ENCODE measurements around the gene CLEC2D.
"Not testable (repeated sequence)": the region's sequence is repeated elsewhere in the genome, so short reads cannot be mapped to it uniquely, and the experiment has no call there.

CLEC2D gene

DNA sequence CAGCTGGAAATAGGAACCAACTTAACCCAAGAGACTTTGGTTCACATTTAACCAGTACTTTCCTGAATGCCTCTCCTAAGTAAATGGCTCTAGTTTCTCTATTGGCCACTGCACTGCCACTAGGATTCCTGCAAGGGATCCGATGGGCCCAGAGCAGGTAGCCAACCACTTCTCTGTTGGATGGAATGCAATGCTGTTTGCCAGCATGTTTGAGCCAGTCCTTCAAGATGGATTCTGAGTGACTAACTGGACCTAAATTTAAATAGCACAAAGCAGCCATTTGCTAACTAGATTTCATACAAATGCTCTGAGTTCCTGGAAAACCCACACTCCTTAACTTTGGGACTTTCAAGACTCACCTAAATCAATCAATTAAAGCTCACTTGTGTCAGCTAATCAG, 9.5 kb upstream of the CLEC2D start:
- DNase-seq: no peak

DNA sequence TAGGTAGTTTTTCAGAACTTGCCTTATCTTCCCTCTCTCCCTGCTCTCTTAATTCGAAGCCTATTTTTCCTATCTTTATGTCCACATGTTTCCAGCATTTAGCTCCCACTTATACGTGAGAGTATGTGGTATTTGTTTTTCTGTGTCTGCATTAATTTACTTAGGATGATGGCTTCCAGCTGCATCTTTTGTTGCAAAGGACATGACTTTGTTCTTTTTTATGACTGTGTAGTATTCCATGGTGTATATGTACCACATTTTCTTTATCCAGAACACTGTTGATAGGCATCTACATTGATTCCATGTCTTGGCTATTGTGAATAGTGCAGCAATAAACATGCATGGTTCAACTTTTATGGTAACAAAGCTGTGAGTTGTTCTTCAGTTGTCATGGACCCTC, 7.8 kb upstream of the CLEC2D start:
- DNase-seq: no peak

DNA sequence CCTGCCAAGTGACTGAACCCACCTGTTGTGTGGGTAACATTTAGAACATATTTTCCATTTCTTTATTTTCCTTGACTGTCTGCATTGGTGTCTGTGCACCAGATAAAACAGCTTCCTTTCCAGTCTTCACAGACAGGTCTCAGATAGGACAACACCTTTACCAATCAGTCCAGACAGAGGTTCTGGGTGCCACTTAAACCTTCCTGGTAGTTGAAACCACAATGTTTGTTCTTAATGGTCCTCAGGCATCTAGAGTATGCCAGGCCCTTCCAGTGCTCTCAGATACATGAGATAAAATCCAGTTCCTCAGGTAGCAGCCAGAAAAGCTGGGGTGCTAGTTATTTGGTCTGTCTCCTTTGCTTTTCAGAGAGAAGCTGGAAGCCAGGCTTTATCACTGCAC, 7.0 kb upstream of the CLEC2D start:
- no peak for DNase-seq

DNA sequence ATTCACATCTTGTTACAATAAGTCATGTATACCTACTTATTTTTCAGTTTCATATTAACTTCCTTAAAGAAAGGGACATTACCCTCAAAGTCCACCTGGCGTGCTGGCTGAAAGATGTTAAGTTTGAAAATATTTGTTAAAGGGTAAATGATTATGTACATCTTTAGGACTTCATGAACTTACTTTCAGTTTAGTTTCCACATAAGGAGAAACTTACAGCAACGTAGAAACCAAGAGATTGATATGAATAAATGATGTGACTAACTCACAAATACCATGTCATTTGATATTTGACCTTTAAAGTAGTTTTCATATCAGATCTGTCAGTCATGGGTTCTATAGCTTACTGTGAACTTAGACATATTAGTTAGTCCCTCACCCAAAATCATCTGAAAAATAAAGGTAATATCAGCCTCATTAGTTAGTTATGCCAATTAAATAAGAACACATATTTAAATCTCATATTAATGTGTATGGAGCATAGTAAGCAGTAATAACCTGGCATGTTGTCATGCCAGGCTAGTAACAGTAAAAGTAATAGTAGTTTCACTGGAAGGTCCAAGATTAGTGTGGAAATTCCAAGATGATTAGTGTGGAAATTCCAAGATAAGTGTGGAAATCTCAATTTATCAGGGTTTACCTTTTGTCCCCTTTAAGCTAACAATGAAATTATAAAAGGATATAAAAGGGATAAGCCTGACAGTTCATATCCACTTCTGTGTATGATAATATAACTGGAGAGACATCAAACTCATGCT, 1.9 kb upstream of the CLEC2D start:
- DNase-seq: no peak

DNA sequence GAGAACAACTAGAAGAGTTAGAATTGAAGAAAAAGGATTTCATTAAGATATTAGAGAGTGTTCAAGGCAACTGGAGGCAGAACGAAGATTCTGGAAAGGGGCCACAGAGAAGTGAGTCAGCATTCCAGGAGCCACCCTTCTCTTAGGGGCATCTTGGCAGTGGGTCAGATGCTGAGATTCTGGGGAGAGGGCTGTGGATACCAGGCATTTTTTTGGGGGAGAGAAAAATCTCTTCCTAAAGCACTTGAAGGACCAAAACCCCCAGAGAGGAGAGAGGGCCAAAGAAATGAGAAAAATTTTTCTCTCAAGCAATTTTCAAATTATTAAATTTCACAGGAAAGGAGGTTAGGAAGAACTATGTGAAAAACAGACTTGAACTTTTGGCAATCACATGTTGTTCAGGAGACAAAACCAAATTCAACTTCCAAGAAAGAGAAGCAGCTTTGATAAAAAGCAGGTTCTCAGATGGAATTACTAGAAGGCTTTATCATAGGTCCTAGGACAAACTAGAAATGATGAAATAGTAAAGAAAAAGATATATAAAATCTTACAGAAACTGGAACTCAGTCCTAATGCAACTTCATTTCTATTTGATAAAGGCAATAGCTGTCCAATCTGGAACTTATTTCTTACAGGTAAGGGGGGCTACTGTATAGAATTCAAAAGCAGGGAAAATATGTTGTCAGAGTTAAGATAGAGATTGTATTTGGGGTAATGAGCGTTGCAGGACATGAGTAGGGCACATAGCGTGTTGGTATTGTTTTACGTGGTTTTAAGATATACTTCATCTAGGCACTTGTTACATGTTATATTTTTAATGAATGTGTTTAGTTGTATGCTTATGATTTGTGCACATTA, 1.1 kb upstream of the CLEC2D start:
- no peak for DNase-seq

DNA sequence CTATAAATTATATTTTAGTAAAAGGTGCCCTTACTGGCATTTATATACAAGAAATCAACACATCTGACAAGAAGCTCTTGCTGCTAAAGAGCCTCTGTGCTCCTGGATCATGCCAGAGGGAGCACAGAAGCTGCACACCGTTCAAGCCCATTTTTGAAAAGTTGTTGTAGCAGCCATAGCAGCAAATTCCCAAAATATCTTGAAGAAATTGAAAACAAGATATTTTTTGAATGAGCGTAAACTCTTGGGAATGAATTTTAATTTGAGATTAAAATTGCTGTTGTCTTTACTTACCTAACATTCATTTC, 540 bp upstream of the CLEC2D start:
- DNase-seq: no peak

DNA sequence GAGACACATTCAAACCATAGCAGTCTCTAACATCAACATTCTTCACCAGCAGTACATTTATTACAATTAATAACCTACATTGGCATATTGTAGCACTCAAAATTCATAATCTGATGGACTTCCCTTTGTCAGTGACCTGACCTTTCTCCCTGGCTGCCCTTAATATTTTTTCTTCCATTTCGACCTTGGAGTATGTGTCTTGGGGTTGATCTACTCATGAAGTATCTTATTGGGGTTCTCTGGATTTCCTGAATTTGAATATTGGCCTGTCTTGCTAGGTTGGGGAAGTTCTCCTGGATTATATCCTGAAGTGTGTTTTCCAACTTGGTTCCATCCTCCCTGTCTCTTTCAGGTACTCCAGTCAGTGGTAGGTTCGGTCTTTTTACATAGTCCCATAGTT, 2.8 kb downstream of the CLEC2D start:
- DNase-seq: not testable (repeated sequence)

DNA sequence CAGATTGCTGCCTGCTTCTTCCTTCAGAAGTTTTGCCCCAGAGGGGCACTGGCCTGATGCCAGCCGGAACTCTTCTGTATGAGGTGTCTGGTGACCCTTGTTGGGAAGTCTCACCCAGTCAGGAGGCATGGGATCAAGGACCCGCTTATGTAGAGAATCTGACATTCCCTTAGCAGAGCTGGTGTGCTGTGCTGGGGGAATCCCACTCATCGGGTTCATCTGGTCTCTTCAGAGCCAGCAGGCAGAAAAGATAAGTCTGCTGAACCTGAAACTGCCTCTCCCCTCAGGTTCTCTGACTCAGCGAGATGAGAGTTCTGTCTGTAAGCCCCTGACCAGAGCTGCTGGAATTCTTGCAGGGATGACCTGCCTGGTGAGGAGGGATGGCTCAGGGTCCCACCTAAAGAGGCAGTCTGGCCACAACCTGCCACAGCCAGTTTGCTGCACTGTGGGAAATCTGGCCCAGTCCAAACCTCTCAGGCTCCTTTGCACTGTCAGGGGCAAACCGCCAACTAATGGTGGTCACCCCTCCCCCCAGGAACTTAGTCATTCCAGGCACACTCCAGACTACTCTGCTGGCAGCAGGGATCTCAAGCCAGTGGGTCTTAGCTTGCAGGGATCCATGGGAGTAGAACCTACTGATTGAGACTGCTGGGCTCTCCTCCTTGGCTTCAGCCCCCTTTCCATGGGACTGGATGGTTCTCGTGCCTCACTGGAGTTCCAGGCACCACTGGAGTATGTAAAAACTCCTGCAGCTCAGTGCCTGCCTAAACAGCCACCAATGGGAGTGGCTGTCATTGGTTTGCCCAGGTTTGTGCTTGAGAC, 4.1 kb downstream of the CLEC2D start:
- no peak for DNase-seq

DNA sequence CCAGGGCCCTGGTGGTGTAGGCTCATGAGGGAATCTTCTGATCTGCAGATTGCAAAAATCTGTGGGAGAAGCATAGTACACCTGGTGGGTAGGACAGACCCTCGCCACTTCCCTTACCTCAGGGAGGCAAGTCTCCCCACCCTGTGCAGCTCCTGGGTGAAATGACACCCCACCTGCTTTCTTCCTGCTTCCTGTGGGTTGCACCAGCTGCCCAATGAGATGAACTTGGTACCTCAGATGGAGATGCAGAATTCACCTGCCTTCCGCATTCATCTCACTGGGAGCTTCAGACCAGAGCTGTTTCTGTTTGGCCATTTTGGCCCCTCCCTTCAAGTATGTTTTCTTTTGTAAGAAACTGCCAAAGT, 4.7 kb downstream of the CLEC2D start:
- no peak for DNase-seq

DNA sequence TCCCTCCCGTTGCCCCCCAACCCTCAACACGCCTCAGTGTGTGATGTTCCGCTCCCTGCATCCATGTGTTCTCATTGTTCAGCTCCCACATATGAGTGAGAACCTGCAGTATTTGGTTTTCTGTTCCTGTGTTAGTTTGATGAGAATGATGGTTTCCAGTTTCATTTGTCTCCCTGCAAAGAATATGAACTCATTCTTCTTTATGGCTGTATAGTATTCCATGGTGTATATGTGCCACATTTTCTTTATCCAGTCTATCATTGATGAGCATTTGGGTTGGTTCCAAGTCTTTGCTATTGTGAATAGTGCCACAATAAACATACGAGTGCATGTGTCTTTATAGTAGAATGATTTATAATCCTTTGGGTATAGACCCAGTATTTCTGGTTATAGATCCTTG, 13.0 kb downstream of the CLEC2D start:
- not testable (repeated sequence) for DNase-seq

DNA sequence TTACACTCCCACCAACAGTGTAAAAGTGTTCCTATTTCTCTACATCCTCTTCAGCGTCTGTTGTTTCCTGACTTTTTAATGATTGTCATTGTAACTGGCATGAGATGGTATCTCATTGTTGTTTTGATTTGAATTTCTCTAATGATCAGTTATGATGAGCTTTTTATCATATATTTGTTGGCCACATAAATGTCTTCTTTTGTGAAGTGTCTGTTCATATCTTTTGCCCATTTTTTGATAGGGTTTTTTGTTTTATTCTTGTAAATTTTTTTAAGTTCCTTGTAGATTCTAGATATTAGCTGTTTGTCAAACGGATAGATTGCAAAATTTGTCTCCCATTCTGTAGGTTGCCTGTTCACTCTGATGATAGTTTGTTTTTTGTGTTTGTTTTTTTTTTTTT, 13.4 kb downstream of the CLEC2D start:
- DNase-seq: not testable (repeated sequence)

DNA sequence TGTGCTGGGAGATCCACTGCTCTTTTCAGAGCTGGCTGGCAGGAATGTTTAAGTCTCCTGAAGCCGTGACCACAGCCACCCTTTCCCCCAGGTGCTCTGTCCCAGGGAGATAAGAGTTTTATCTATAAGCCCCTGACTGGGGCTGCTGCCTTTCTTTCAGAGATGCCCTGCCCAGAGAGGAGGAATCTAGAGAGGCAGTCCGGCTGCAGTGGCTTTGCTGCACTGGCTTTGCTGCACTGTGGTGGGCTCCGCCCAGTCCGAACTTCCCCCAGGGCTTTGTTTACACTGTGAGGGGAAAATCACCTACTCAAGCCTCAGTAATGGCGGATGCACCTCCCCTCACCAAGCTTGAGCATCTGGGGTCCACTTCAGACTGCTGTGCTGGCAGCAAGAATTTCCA, 15.9 kb downstream of the CLEC2D start:
- DNase-seq: not testable (repeated sequence)

DNA sequence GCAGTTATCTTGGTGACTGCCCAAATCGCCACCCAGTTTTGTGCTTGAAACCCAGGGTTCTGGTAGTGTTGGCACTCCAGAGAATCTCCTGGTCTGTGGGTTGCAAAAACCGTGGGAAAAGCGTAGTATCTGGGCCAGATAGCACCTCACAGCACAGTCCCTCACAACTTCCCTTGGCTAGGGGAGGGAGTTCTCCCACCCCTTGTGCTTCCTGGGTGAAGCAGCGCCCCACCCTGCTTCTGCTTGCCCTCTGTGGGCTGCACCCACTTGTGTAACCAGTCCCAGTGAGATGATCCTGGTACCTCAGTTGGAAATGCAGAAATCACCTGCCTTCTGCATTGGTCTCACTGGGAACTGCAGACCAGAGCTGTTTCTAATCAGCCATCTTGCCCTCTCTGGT, 16.4 kb downstream of the CLEC2D start:
- DNase-seq: no peak

DNA sequence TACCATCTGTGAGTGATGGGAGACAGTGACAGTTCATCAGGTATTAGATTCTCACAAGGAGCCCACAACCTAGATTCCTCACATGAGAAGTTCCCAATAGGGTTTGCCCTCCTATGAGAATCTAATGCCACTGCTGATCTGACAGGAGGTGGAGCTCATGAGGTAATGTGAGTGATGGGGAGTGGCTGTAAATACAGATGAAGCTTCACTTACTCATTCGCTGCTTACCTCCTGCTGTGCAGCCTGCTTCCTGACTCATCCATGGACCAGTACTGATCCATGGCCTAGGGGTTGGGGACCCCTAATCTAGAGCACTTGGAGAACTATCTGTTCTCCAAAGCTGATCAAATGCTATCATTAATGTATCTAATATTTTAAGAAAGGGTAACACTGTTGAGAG, 17.7 kb downstream of the CLEC2D start:
- DNase-seq: no peak

DNA sequence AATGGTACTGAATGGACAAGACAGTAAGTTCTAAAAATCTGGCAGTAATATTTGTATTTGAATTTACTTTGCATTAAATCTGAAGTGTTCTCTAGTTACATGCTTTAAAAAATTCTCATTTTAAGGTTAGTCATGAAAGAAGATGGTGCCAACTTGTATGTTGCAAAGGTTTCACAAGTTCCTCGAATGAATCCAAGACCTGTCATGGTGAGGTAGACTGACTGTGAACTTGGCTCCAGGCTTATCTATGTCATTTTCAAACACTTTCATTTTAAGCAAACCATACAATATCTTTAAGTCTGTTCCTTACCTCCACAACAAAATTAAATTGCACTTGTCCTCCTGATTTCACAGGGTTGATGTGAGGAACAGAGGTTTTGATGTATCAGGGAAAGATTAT, 23.4 kb downstream of the CLEC2D start:
- DNase-seq: no peak

DNA sequence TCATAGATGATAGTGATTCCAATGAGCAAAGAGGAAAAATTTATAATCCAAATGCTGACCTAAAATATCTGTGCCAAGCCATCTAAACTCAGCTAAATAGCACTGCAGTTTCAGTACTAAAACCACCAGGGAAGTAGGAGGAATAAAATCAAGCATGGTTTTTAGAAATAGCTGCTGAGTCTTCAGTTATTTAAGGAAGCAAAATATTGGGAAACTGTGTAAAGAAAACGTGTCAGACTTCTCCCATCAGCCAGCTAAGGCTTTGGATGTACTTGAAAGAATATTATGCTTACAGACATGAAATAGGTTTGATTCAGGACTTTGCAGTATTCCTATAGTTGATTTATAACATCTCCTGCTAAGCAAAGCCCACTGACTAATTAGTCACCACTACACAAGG, 24.7 kb downstream of the CLEC2D start:
- no peak for DNase-seq

DNA sequence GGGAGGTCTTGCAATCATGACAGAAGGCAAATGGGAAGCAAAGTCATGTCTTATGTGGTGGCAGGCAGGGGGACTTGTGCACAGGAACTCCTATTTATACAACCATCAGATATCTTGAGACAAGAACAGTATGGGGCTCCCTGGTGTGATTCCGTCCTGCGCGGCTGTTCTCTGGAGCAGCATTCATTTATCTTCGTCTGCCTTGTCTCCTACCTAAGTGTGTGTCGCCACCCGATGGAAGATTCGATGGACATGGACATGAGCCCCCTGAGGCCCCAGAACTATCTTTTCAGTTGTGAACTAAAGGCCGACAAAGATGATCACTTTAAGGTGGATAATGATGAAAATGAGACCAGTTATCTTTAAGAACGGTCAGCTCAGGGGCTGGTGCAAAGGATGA, 25.6 kb downstream of the CLEC2D start:
- DNase-seq: not testable (repeated sequence)

DNA sequence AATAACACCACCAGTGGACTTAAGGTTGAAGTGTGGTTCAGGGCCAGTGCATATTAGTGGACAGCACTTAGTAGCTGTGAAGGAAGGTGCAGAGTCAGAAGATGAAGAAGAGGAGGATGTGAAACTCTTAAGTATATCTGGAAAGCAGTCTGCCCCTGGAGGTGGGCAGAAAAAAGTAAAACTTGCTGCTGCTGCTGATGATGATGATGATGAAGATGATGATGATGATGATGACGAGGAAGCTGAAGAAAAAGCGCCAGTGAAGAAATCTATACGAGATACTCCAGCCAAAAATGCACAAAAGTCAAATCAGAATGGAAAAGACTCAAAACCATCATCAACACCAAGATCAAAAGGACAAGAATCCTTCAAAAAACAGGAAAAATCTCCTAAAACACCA, 26.1 kb downstream of the CLEC2D start:
- not testable (repeated sequence) for DNase-seq

DNA sequence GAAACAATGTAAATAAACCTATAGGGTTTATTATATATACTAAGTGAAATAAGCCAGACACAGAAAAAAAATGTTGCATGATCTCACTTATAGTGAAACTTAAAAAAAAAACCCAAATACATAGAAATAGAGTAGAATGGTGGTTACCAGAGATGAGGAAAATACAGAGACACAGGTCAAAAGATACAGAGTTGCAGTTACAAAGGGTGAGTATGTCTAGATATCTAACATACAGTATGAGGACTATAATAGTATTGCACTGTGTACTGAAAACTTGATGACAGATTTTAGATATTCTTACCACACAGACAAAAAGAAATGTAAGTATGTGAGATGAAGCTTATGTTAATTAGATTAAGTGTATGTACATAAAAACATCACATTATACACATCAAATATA, 28.1 kb downstream of the CLEC2D start:
- no peak for DNase-seq

DNA sequence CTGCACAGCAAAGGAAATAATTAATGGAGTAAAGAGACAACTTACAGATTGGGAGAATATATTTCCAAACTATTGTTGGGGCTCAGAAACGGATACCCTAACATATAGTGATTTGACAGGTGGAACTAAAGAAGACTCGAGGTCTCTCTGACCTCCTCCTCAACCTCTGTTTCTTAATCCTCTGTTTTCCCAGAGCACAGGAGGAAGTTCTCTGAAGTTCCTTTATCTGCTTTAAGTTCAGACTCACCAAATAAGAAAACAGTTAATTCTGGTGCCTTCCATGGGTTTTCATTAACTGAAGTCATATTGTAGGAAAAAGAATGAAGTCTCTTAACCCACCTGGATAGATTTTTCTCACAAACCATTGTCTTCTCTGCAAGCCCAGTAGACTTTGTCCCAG, 29.2 kb downstream of the CLEC2D start:
- no peak for DNase-seq

DNA sequence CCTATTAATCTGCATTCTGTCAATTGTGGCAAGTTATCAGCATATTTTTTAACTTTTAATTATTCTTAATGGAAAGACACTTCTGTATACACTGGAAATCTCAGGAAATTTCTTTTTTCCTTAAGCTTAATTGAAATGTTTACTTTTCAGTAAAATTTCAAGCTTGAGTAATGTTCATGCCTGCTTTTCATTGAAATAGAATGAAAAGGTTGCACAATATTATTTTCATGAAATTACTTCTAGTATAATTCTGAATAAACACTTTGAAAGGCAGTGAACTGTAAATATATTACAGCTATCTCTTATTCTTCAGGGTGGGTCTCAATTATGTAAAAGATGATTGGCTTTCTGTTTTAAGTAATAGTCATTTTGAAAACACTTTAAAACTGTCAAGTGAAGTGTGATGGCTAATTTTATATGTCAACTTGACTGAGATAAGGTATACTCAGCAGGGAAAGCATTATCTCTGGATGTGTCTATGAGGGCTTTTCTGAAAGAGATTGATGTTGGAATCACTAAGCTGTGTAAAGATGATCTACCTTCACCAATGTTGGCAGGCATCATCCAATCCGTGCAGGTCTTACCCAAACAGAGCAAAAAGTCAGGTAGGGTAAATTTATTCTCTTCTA, 29.9 kb downstream of the CLEC2D start:
- no peak for DNase-seq

DNA sequence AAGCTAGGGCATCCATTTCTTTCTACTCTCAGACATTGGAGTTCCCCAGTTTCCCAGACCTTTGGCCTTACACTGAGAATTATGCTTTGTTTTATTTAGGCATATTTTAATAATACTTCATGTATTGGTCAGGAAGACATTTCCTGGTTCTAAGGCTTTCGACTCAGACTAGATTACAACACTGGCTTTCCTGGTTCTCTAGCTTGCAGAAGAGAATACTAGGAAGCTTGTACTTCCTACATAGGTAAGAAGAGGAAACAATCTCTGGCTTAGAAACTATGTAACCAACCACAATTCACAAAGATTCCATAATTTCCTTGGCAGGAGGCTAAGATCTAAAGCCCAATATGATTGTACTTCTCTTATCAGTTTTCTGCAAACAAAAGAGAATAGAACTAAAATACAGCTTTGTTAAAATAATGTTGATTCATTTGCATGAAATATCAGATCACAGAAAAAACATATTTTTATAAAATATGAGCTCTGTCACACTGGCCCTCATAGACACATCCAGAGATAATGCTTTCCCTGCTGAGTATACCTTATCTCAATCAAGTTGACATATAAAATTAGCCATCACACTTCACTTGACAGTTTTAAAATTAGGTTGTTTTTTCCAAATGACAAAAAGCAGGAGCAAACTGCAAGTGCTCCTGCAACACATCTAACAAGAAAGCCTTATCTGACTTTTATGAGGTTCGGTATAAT, 30.5 kb downstream of the CLEC2D start:
- no peak for DNase-seq

DNA sequence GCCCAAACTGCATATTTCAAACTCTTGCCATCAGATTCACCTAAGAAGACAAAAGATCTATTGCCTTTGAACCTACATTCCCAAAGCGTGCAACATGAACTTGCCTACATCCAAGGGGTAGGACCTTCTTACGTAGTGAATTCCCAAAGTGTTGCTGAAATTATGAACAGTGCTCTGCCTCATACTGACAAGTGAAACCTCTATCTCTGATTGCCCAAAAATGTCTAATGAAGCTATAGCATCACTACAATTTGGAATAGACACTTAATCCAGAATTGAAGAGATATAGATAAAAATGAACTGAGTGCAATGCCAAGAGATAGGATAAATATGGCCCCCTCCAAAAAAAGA, 31.1 kb downstream of the CLEC2D start:
- no peak for DNase-seq
